GM19043 (cell line): ENCODE results near the gene BRD3OS.

Experiments
- ATAC-seq: cut with Tn5 transposase; IDR thresholded peaks from one replicate; pipeline ENCODE4 v1.9.1; 2021; ENCODE audit warnings: low read depth; ENCODE audit not compliant: unreplicated experiment

BRD3OS gene, protein sequence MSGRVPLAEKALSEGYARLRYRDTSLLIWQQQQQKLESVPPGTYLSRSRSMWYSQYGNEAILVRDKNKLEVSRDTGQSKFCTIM

GRCh38 chr9:134024828-134025605 is at the start of gene BRD3OS:
BRD3OS (plus strand) TSS chr9:134025481; CDS start chr9:134026748, 1,267 bp downstream.
- ATAC-seq: peak; percentile 76

- ATAC-seq: no peak
Observed at GRCh38 chr9:133975511-133975910, 49.8 kb upstream of the BRD3OS start.

- ATAC-seq: no peak
Observed at GRCh38 chr9:133976191-133976861, 49.0 kb upstream of the BRD3OS start.

DNA sequence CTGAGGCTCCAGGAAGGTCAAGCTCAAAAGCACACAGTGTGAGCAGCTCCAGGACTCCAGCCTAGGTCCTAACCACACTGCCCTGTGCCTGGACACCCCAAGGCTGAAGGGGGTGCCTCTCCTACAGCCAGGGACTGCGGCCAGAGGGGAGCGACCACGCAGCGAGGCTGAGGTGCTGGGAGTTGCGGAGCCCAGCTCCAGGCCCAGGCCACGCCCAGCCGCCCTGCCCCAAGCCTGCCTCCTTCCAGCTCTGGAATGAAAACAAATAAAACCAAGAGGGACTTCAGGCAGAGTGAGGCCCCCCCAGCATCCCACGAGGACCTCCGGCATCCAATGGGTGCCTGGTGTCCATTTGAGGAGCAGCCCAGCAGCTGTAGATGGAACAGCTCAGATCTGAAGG is 48.4 kb upstream of the BRD3OS start:
- ATAC-seq: no peak

DNA sequence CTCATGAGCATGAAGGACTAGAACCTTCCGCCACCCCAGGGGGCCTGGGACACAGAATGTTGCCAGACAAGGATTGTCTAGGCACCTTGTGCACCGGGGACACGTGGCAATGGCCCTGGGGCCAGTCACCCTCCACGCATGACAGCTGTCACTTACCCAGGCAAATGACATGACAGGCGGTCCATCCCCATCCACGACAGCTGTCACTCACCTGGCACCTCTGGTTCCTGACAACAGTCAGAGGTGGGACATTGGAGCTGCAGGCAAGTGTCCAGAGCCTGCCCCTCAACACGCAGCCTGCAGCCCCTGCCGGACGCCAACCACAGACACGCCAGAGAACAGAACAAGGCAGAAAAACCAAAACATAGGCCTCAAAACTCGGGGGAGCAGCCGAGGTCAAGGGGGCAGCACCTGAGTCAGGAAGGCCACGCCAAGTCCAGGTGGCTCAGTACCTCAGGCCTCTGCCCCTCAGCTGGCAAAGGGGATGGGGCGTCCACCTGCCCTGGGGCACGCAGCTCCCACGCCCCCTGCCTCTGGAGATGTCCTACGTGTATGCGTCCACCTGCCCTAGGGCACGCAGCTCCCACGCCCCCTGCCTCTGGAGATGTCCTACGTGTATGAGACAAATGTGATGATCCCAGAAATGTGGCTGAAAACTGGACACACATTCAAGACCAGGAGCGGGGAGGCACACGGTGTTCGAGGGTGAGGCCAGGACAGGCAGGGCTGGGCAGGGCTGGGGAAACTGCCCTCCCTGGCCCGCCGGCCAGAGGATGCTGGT is 47.7 kb upstream of the BRD3OS start:
- no peak for ATAC-seq

DNA sequence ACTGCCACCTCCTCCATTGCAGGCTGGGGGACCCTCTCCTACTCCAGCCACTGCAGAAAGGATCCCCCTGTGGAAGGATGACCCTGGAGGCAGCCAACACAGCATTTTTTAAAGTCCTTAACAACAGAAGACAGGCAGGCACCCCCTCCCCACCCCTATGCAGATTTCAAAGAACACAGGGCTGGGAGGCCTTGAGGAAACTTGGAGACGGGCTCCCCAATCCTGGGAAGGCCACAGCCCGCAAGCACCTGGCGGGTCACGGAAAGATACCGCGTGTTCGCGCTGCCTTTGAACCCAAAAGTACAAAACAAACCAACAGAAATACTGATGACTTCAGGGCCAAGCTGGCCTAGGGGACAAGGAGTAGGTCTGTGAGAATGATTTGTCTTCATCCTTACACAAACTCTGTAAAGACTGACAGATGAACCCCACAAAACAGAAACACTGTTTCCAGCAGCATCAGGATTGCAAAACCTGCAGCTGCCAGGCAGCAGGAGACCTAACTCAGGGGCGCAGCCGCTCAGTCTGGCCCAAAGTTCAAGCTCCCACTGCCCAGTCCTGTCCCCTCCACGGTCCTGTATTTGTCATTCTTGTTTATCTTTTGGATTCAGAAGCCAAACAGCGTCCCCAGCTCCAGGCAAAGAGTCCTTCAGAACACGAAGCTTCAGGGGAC is 46.9 kb upstream of the BRD3OS start:
- no peak for ATAC-seq

- ATAC-seq: no peak
Observed at GRCh38 chr9:133978899-133979272, 46.4 kb upstream of the BRD3OS start.

DNA sequence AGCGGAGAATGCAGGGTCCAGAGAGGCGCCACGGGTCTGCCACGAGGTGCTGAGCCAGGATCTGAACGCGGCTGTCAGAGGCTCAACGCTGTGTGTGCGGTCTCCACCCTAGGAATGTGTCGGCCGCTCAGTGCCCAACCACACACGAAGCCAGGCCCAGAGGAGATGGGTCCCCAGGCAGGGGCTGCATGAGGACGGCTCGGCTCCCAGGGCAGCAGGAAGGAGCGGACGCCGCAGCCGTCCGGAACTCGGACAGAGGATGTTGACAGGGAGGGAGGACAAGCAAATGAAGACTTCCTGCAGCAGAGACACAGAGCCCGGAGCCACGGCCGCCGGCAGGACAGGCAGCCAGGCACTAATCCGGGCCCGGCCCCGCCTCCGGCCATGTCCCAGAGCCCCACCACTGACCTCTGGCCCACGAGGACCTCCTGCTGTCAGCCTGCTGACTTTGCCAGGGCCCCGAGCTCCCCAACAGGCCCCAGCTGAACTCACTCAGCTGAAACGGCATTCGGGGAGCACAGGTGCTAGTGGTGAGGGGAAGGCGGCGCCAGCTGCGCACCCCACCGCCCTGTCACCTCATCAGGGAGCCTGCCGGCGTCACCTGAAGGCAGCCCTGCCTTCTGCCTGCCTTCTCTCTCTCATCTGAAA is 45.9 kb upstream of the BRD3OS start:
- ATAC-seq: no peak

- ATAC-seq: no peak
Observed at GRCh38 chr9:133979921-133980863, 45.1 kb upstream of the BRD3OS start.

DNA sequence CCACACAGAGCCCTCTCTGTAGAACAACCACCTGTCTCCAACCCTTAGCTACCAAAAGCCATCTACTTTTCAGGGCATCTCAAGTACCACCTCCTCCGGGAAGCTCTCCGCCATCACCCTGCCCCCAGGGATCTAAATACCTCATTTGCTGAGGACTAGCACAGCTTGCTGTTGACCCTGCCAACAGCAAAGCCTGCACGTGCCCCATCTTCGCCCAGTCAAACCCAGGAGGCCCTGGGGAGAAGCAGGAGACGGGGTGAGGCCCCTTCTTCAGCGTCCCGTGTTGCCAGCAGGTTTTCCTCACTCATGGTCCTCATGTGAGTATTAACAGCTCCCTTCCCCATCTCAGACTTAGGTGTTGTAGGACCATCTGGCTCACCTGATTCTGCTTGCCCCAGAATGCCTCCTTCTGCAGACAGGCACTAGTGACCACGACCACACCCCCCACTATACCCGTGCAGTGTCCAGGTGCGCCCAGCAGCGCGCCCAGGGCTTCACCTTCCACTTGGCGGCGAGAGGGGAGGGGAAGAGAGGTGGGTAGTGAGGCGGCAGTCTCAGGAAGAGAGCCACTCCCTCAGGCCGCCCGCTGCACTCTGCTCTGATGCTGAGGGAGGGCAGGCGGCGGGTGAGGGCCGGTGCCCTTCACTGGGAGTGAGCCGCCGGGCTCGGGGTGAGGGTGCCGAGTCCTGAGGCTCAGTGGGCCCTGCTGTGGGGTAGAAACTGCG is 44.3 kb upstream of the BRD3OS start:
- ATAC-seq: no peak

GRCh38 chr9:133981589-133981957 is 43.7 kb upstream of the BRD3OS start:
- no peak for ATAC-seq

DNA sequence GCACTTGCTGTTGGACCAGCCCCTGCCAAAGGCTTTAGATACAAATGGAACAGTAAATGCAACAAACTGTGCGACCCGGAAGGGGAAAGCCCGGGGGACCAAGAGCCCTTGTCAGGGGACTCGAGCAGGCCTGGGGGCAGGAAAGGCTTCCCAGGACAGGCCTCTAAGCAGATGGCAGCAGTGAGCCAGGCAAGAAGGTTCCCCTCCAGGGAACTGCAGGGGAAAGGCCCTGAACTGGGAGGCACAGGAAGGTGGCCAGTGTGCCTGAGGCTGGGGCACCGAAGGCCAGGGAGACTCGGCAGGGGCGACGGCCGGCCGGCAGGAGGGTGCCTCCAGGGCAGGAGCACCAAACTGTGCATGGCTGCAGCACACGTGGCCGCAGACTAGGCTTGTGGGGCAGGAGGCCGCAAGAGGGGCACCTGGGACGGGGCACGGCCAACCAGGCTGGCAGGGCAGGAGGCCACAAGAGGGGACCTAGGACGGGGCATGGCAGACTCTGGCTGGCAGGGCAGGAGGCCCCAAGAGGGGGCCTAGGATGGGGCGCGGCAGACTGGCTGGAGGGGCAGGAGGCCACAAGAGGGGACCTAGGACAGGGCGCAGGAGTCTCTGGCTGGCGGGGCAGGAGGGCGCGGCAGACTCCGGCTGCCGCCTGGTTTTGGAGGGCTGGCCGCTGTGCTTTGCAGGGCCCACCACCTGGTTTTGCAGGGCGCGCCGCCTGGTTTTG is 43.2 kb upstream of the BRD3OS start:
- ATAC-seq: no peak

DNA sequence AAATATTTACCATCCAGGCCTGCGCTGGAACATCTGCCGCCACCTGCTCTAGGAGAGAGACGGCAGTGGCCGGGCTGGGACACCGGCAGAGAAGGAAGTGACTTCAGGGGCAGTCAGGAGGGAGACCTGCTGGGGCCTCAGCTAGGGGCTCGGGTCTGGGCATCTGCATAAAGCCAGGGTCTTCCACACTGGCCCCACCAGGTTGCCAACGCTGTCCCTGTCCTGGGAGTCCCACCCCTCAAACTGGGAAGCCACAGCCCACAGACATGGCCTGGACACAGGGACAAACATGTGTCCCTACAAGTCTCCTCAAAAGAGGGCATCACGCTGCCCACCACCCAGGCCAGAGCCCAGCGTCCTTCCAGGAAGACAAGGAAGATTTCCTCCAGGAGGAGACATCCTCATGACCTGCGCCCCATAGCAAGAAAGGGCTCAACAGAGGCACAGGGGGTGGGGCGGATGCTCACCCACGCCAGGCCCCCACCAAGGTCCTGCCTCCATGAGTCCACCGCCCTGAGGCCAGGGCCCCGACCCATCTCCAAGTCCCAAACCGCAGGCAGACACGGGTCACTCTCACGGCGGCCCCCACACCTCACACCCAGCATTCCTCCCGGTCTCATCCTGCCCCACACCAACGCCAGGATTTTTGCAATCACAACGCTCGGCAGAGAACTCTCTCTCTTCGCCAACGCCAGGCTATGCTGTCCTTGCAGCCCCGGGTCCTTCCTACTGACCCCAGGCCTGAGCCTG is 42.1 kb upstream of the BRD3OS start:
- no peak for ATAC-seq

DNA sequence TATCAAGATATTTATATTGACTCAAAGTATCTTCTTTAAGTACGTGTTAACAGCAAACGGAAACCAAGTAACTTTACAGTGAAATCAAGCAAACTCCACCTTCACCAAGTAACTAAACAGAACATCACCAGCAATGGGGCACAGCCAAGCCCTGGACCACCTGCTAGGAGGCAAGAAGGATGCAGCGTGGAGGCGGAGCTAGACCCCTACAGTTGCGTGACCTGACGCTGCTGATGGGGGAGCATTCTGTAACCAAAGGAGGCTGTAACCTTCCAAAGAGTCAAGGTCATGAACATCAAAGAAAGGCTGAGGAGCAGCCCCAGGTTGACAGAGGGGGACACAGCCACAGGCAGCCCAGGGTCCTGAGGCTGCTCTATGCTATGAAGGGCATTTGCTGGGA is 39.2 kb upstream of the BRD3OS start:
- ATAC-seq: no peak

- no peak for ATAC-seq
Observed at GRCh38 chr9:133986774-133987445, 38.4 kb upstream of the BRD3OS start.

DNA sequence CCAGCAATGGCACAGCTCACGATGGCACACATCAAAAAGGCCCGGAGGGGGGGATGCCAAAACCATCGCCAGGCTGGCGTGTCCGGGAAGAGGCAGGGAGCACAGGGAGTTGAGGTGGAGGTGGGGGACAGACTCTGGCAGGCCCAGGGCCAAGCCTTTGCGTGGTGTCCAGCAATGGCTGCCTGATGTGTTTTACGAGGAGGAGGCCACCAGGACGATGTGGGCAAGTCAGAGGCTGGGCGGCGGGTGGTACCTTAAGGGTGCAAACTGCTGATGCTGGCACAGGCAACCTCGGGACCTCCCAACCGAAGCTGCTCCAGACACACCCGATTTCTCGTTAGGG is 37.9 kb upstream of the BRD3OS start:
- no peak for ATAC-seq
